Measurements from ENCODE around the gene RHOB.

GRCh38 chr2:20428717-20429490 is 18.0 kb upstream of the RHOB start:
- TF ChIP-seq CTCF (IDR thresholded peaks at IDR 0.05): no peak
- no peak for TF ChIP-seq EZH2phosphoT487 (IDR thresholded peaks at IDR 0.05)
